Bronchial epithelial cell (primary cell): ENCODE data around the gene LRRC37A3. TPM values are rescaled to one million over a fixed set of nuclear protein-coding genes. Genes with fewer than 3 reads are reported as not detected.
A peak's percentile ranks its signal among the peaks of the same experiment; 100 is the strongest.
"Not testable (repeated sequence)": the region's sequence is repeated elsewhere in the genome, so short reads cannot be mapped to it uniquely, and the experiment has no call there.

ENCODE experiments used
- DNase-seq: peaks from one replicate; pipeline ENCODE4 v3.0.0-alpha.2; 2010; ENCODE audit warnings: low read depth
- FAIRE-seq: peaks from 2 replicates; lab custom pipeline; 2011; peaks lifted over from hg19 to GRCh38; lab: Jason Lieb, UNC
- H3K27me3 ChIP-seq: 2 replicates; pipeline ENCODE4 v1.5.1; 2011; ENCODE audit warnings: low read length; ENCODE audit not compliant: control insufficient read depth, insufficient read depth
- H3K36me3 ChIP-seq: 2 replicates; pipeline ENCODE4 v1.5.1; 2011; ENCODE audit warnings: low read length; ENCODE audit not compliant: control insufficient read depth, insufficient read depth
- H3K4me3 ChIP-seq: 2 replicates; pipeline ENCODE4 v1.5.1; 2011; ENCODE audit warnings: mild to moderate bottlenecking, low read depth, low read length, control low read depth
- total RNA-seq: library from RNA; depleted of rRNA; stranded (reverse); fragments of >200 nt; gene quantifications from 2 replicates; pipeline ENCODE4 v1.2.1, GENCODE V29; 2014

Gene LRRC37A3
- total RNA-seq, 1 donor from 2014 or later, result 1.1 TPM

- H3K4me3 ChIP-seq, H3K36me3 ChIP-seq, FAIRE-seq, H3K27me3 ChIP-seq: not testable (repeated sequence)
- peak; percentile 2 for DNase-seq
Measured at GRCh38 chr17:64829824-64830630, 89.3 kb downstream of the LRRC37A3 start.

GRCh38 chr17:64829068-64829467 lies 90.2 kb downstream of the LRRC37A3 start:
- H3K36me3 ChIP-seq, H3K4me3 ChIP-seq, FAIRE-seq, DNase-seq, H3K27me3 ChIP-seq: not testable (repeated sequence)

GRCh38 chr17:64818904-64819303 lies 100.4 kb downstream of the LRRC37A3 start:
- DNase-seq, H3K36me3 ChIP-seq, H3K27me3 ChIP-seq, FAIRE-seq, H3K4me3 ChIP-seq: not testable (repeated sequence)

- H3K4me3 ChIP-seq, H3K36me3 ChIP-seq, H3K27me3 ChIP-seq: not testable (repeated sequence)
- FAIRE-seq (peak; percentile 13), DNase-seq (peak; percentile 10)
Measured at GRCh38 chr17:64815833-64816198, 103.5 kb downstream of the LRRC37A3 start.

GRCh38 chr17:64814993-64815832 lies 104.1 kb downstream of the LRRC37A3 start:
- H3K4me3 ChIP-seq, FAIRE-seq, H3K36me3 ChIP-seq, H3K27me3 ChIP-seq: not testable (repeated sequence)
- DNase-seq, result peak; percentile 53

GRCh38 chr17:64808178-64808977 lies 110.9 kb downstream of the LRRC37A3 start:
- DNase-seq (peak; percentile 64), FAIRE-seq (peak; percentile 99)
- H3K4me3 ChIP-seq, result not testable (repeated sequence)

More at GRCh38 chr17:64808178-64808977, 110.9 kb downstream of the LRRC37A3 start:
- not testable (repeated sequence) for H3K36me3 ChIP-seq, H3K27me3 ChIP-seq

Other genes starting within 250 kb of the LRRC37A3 start
- gene GNA13, start 137.3 kb upstream of the LRRC37A3 start, total RNA-seq, result 37.5 and 51.6 TPM in 2 replicates
- gene RGS9, start 217.9 kb upstream of the LRRC37A3 start, total RNA-seq, result 0.90 and 1.1 TPM in 2 replicates